GM19463 (cell line): ENCODE measurements around the gene MFSD6.
"Not testable (repeated sequence)": the region's sequence is repeated elsewhere in the genome, so short reads cannot be mapped to it uniquely, and the experiment has no call there.

Source experiments
- ATAC-seq: cut with Tn5 transposase; IDR thresholded peaks from one replicate; pipeline ENCODE4 v1.9.1; 2021; ENCODE audit warnings: mild to moderate bottlenecking, moderate library complexity; ENCODE audit not compliant: unreplicated experiment

Gene MFSD6

GRCh38 chr2:190459881-190460280, 51.7 kb downstream of the MFSD6 start:
- ATAC-seq: no peak

DNA sequence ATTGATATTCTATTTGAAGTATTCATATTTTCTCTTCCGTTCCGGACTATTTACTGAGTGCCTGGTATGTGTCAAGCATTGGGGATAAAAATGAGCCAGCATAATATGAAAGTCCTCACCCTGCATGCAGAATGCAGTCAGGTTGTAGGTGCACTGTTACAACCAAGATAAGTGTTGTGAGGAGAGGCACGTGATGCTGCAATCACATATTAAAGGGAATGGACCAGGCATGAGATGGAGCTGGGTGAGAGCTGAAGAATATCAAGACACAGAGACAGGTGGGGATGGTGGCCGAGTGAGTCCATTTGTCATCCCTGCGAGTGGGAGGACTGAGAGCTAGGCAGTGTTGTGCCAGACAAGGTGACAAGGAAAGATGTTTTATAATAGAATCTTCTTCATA, 52.3 kb downstream of the MFSD6 start:
- ATAC-seq: no peak

DNA sequence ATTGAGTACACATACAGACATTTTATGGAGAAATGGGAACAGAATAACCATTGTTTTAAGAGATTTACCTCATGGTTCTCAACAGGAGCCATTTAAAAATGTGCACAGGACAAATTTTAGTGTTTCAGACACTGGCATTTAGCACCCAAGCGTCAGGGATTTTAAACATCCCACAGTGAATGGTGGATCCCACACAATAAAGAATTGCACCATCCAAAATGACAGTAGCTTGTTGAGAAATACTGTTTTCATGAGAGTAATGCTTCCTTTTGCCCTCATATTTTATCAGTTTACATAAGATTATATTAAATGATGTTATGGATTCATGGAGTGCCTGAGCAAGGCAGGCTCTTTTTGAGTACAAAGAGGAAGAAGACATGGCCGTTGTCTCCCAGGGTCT, 54.0 kb downstream of the MFSD6 start:
- no peak for ATAC-seq

DNA sequence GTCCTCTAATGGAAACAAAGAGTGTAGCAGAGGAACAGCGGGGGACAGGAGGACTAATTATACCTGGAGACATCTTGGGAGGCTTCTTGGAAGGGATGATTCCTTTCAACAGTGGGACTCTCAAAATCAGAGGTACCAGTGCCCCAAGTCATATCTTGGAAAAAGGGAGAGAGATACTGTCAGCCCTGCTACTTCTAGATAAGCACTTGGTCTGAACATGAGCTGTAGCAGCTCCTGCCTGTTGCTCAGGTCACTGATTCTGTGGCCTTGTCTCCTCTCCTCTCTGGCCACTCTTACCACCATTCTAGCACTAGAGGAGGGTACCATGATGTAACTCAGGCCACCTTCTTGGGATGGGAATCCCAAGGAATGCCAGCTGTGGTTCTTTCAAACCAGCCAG, 54.5 kb downstream of the MFSD6 start:
- ATAC-seq: no peak

DNA sequence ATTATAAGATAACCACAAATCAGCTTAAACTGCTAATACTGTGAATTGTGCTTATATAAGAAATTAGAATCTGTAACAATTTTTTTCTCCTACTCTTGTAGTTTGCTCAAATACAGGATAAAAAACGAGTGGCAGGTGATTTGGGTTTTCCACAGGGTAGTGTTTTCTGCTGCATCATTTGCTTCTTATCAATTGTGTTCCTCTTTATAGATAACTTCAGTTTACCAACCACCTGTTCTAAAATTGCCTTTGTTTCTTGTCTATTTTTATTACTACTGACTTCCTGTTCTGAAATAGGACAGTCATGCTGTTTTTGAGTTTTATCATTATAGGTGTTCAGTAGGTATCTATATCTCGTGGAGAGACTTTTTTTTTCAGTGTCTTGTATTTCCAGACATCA, 56.9 kb downstream of the MFSD6 start:
- peak; percentile 35 for ATAC-seq

- no peak for ATAC-seq
Measured at GRCh38 chr2:190466819-190467446, 58.8 kb downstream of the MFSD6 start.

DNA sequence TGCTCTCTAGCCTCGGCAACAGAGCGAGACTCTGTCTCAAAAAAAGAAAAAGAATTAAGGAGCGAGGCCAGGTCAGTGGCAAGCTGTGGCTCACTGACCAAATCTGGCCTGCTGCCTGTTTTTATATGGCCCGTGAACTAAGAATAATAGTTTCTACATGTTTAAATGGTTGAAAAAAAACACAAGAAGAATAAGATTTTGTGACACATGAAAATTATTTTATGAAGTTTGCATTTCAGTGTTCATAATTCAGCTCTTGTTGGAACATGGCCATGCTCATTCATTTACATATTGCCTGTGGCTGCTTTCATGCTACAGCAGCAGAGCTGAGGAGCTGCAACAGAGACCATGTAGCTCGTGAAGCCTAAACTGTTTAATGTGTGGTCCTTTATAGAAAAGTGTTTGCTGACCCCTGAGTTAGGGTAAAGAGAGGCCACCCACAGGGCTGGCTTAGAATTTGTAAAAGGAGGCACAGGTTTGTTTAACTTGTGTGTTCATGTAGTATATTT, 59.5 kb downstream of the MFSD6 start:
- no peak for ATAC-seq

DNA sequence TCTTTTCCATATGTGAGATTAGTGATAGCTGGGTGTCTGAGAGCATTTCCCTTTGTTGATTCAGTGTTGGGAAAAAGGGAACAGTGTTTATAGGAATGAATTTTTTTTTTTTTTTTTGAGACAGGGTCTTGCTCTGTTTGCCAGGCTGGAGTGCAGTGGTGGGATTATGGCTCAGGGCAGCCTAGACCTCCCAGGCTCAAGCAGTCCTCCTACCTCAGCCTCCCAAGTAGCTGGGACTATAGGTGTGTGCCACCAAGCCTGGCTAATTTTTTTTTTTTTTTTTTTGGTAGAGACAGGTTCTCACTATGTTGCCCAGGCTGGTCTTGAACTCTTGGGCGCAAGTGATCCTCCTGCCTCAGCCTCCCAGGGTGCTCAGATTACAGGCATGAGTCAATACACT, 60.2 kb downstream of the MFSD6 start:
- not testable (repeated sequence) for ATAC-seq

DNA sequence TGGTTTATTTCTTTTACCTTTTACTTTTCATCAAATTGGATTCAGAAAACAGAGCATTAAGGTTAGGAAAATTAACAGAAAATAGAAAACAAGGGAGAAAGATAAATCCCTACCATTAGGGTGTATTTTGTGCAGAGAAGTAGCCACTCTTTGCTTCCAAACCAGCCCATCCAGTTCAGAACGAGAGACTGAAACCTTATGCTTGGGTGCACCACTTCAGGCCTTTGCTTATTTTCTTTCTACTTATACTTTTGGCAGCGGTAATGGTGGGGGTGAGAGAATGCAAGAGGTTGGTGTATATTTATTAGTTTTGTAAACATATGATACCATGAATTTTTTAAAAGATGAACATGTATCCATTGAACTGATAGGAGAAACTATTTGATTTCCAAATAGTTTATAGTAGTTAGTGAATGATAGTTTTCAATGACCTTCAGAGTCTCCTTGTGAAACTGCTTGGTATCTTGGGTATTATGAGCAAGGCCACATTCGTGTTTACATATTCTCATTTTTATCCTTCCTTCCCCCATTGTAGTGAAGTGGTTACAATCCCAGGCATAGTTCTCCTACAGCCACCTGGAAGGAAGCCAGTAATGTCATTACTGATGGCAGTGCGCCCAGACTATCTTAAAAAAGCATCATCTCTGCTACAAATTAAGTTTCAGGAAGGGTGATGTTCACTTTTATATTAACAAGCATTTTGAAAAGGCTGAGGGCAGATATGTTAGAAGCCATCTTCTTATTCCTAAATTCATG, 60.8 kb downstream of the MFSD6 start:
- peak; percentile 54 for ATAC-seq

- no peak for ATAC-seq
Measured at GRCh38 chr2:190469771-190470170, 61.6 kb downstream of the MFSD6 start.

GRCh38 chr2:190470256-190470826, 62.2 kb downstream of the MFSD6 start:
- ATAC-seq: no peak

GRCh38 chr2:190477661-190478454, 69.7 kb downstream of the MFSD6 start:
- ATAC-seq: no peak

GRCh38 chr2:190478572-190479195, 70.5 kb downstream of the MFSD6 start:
- no peak for ATAC-seq

GRCh38 chr2:190481339-190481738, 73.2 kb downstream of the MFSD6 start:
- ATAC-seq: no peak

DNA sequence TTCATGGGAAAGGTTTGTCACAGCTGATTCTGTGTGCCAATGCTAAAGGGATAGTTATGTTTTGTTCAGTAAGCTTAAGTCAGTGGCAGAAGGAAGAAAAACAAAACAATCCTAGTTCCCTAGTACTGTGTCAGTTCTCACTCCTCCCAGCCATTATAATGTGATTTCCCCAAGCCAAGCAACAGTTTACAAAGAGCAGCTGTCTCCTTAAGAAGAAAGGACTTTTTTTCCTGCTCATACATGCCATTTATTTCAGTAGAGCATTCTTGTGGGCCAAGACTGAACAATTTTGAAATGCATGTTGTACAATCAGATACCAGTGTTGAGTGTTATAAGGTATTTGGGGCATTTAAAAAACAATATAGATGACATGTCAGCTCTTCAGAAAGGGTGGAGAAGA, 74.3 kb downstream of the MFSD6 start:
- no peak for ATAC-seq

DNA sequence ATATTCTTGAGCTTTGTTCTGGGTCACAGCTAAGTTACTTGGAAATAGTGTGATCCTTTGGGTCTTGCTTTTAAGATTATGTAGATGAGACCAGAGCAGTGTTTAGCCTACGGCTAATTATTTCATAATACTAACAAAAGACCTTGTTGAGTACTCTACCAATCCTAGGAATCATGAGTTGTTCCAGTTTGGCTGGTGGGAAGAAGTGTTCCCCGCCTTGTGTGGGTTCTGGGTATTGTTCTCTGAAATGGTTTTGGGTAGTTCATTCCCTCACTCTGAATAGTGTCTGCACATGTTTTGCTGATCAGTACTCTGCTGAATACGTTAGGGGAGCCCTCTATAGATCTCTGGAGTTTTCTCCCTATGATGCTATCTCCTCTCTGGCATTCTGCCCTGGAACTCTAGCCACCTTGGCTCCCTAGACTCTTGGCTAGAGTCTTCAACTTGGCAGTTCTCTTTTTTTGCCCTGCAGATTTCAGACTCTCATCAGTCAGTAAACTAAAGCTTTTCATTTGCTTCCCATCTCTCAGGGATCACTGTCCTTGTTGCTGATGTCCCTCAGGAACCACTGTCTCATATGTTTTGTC, 78.0 kb downstream of the MFSD6 start:
- ATAC-seq: no peak

DNA sequence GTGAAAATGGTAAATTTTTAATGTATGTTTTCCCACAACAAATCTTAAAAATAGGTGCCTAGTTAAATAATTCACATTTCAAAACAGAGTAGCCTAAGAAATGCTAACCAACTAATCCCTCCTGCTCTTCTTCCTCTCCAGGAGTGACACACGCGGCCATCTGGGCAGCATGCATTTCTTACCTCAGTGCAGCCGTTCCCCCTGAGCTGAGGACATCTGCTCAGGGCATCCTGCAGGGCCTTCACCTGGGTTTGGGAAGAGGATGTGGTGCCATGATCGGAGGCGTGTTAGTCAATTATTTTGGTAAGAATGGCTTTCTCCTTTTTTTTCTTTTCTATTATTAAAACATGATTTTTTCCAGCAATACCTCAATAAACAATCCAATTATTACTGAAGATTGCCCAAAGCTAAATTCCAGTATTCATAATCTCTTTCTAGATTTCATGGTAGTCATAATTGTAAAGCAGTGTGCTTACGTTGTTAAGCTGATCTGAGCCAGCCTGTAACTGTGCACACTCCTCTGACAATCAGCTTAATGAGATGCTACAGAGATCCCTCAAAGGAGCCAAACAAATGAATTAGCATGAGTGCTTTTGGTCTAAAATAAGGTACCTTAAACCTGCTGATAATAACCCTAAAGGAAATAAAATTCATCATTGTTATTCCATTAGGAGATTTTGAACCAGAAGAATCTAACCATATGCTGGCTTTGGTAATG, 80.5 kb downstream of the MFSD6 start:
- ATAC-seq: no peak

DNA sequence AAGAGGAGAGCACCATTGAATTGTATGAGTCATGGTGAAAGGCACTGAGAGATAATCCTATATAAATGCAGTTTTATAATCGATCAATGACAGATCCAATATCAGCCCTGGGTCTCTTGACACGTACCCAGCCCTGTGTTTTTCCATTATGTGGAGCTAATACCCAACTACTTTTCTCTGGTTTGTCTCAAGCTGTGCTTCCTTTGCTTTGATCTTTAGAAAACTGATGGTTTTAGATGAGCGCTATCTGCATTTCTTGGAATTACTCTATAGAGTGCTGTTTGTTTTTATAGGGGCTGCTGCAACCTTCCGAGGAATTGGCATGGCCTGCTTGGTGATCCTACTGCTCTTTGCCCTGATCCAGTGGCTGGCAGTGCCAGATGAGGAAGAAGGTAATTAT, 81.3 kb downstream of the MFSD6 start:
- no peak for ATAC-seq

GRCh38 chr2:190490502-190490901, 82.3 kb downstream of the MFSD6 start:
- no peak for ATAC-seq

- no peak for ATAC-seq
Measured at GRCh38 chr2:190493095-190493494, 84.9 kb downstream of the MFSD6 start.
